Upper lobe of left lung (tissue), 4 donors: ENCODE results near the gene CHD5.

Source experiments
- CTCF ChIP-seq, 6 experiments: fragments of 450-650 bp in 4 of 6; fragments of 200-600 bp in 2 of 6; sonication (generic) in 2 of 6; IDR thresholded peaks; one replicate each; pipeline ENCODE4 v1.5.1; 2016 to 2019; ENCODE audit warnings: antibody characterized with exemption in 6 of 6
- EP300 ChIP-seq, 4 donors: sonication (generic); formaldehyde crosslinking; IDR thresholded peaks; one replicate each; pipeline ENCODE4 v1.5.1; 2017; ENCODE audit warnings: antibody characterized with exemption in 4 of 4, control low read depth in 2 of 4
- POLR2A ChIP-seq, 4 donors: fragments of 450-650 bp; IDR thresholded peaks; one replicate each; pipeline ENCODE4 v1.5.1; 2016 to 2017; ENCODE audit warnings: antibody characterized with exemption in 4 of 4, mild to moderate bottlenecking in 2 of 4

DNA sequence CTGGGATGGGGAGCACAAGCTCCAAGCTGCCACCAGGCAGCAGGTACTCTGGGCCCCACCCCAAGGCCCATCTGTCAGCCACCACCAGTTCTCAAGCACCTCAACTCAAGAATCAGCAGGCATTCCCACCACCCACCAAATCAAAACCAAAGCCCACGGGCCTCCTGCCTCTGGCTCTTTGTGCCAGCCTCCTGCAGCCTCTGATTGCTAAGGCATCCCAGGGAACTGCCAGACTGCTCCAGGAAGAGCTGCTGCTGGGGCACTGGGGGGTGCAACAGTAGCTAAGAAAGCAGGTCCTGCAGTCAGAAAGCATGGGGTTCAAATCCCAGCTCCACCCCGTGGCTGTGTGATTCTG is 34.7 kb downstream of the CHD5 start:
- TF ChIP-seq CTCF (IDR thresholded peaks at IDR 0.05) (no peak), EP300 (IDR thresholded peaks at IDR 0.05) (no peak), POLR2A (IDR thresholded peaks at IDR 0.05) (no peak)
